ENCODE results near the gene MIS12. TPM values are rescaled to one million over a fixed set of nuclear protein-coding genes. Genes with fewer than 3 reads are reported as not detected.

The MIS12 gene
- total RNA-seq, 1 experiment from 2014 or later: 27.3 TPM

GRCh38 chr17:5533486-5534315 is 47.3 kb downstream of the MIS12 start:
- no peak for DNase-seq (ENCODE audit: low read depth)

GRCh38 chr17:5535436-5535835 is 49.1 kb downstream of the MIS12 start:
- no peak for DNase-seq (ENCODE audit: low read depth)

DNA sequence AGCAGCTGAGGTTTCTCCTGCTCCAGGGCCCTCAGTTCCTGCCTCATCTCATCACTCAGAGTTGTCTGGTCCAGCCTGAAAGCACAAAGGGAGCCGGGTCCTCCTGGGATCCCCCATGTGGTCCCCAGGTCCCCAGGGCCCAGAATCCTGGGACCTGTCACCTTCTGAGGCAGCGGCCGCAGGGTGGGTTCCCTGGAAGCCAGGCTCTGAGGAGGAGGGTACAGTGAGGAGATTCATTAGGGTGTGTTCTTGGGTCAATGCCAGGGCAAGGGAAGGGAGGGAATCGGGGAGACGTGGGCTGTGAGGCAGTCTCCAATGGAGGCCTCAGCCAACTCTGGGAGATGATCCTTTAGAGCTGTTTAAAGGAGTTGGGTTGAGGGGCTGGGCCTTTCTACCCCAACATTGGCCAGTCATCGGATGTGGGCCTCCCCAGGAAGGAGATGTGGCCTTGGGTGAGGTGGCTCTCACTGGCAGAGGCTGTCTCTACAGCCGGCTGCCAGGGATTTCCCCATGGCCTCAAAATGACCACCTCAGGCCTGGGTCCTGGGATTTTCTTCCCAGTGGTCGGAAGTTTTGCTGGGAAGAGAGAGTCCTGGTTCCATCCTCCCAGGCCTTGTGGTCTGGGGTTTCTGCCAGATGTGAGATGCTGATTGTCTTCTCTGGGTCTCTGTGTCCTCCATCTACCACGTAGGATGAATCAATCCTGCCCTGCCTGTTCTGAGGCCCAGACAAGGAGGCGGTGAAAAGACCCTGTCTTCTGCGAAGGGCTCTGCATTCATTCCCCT is 50.7 kb downstream of the MIS12 start:
- no peak for DNase-seq (ENCODE audit: low read depth)

DNA sequence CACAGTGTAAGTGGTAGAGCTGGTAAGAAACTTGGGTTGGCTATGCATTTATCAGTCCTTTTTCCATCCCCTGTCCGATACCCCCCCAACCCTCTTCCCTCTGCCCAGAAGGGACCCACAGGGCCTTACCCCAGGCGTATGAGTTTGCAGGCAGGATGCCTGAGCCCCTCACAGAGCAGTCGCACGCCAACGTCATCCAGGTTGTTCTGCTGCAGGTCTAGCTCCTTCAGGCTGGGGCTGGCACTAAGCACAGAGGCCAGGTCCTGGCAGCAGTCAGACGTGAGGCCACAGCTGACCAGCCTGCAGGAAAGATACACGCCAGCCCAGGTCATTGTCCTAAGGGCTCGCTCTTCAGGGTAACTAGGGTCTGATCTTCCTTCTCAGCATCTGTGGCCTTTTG is 52.9 kb downstream of the MIS12 start:
- DNase-seq (ENCODE audit: low read depth): no peak

DNA sequence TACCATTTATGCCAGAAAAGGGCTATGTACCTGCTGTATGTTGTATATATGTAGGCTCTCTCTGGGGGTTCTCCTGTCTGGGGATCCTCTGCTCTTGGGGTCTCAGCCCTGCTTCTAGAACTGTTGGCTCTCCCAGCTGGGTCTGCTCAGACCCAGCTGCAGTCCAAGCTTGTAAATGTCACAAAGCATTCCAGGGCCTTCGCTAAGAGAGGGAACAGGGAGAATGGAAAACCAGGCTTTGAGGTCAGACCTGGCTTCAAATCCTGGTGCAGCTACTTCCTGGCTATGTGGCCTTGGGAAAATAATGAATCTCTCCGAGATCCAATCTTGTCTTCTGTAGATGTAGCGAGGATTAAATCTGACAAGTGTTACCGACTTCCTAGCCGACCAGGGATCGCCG is 54.0 kb downstream of the MIS12 start:
- DNase-seq (ENCODE audit: low read depth): no peak

Other genes with a start within 250 kb of the MIS12 start
- 36.9 and 45.7 TPM in 2 replicates for gene RABEP1, start 204.3 kb upstream of the MIS12 start, total RNA-seq (2014; rRNA removed; shearing (Covaris generic))
- gene NUP88, start 66.9 kb upstream of the MIS12 start, total RNA-seq (2014; rRNA removed; shearing (Covaris generic)): 192 and 198 TPM in 2 replicates
- 100.0 and 119 TPM in 2 replicates for gene RPAIN, start 66.4 kb upstream of the MIS12 start, total RNA-seq (2014; rRNA removed; shearing (Covaris generic))
- gene C1QBP, start 47.4 kb upstream of the MIS12 start, total RNA-seq (2014; rRNA removed; shearing (Covaris generic)): 709 and 891 TPM in 2 replicates
- gene DHX33, start 17.6 kb upstream of the MIS12 start, total RNA-seq (2014; rRNA removed; shearing (Covaris generic)): 8.9 and 10.9 TPM in 2 replicates
- 53.5 and 54.1 TPM in 2 replicates for gene DERL2, start 388 bp upstream of the MIS12 start, total RNA-seq (2014; rRNA removed; shearing (Covaris generic))
- gene NLRP1, start 97.9 kb downstream of the MIS12 start, total RNA-seq (2014; rRNA removed; shearing (Covaris generic)): 38.9 and 41.6 TPM in 2 replicates

Measured in Daoy (cell line).